ENCODE measurements around the gene GPATCH2.
"Not testable (repeated sequence)": the region's sequence is repeated elsewhere in the genome, so short reads cannot be mapped to it uniquely, and the experiment has no call there.

Gene GPATCH2

GRCh38 chr1:217435204-217435603 is 195.7 kb downstream of the GPATCH2 start:
- DNase-seq: no peak

DNA sequence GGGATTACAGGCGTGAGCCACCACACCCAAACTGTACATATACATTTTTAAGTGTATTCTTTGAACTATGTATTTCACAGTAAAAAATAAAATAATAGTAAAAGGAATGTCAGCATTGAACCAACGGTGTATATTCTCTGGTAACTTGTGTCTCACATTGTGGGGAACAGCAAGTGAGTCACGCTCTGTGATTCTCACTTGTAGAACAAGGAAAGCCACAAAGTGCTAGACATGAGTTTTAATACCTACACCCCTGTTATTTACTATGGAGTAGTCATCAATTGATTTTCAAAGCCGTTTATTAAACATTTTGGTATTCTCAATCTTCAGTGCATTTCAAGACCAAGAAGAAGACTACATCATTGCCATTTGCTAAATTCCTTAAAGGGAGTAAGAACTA is 197.2 kb downstream of the GPATCH2 start:
- DNase-seq: no peak

- no peak for DNase-seq
Observed at GRCh38 chr1:217432339-217432738, 198.6 kb downstream of the GPATCH2 start.

DNA sequence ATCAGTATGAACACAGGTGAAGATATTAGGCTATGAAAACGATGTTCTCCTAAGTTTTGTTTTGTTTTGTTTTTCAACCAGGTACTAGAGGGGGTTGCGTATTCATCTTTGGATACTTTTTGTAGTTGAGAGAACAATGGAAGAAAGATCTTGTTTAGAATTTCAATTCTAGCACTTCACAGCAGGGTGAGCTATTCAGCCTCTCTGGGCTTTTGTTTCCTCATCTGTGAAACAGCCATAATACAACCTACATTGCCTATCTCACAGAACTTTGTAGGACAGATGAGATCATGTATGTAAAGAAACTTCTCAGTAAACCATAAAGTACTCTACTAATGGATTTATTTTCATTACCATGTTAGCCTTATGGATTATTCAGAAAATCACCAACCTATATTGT is 199.5 kb downstream of the GPATCH2 start:
- no peak for DNase-seq

DNA sequence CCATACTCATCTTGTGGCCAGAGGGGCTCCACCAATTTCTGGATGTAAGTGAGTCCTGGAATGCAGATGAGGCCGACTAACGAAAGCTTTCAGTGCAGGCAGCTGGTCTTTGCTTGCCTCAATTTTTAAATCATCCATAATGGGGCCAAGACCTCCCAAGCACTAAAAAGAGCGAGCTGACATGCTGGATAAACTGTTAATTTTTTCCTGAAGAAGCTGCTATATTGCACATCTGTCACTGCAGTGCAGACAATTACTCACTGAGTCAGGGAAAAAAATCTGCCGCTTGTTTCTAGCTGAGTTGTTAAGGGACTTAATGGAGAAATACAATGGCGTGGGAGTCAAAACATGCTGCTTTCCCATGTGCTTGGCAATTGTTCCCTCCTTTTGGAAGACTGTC is 205.5 kb downstream of the GPATCH2 start:
- DNase-seq: no peak

- no peak for DNase-seq
Observed at GRCh38 chr1:217419194-217419551, 211.7 kb downstream of the GPATCH2 start.

DNA sequence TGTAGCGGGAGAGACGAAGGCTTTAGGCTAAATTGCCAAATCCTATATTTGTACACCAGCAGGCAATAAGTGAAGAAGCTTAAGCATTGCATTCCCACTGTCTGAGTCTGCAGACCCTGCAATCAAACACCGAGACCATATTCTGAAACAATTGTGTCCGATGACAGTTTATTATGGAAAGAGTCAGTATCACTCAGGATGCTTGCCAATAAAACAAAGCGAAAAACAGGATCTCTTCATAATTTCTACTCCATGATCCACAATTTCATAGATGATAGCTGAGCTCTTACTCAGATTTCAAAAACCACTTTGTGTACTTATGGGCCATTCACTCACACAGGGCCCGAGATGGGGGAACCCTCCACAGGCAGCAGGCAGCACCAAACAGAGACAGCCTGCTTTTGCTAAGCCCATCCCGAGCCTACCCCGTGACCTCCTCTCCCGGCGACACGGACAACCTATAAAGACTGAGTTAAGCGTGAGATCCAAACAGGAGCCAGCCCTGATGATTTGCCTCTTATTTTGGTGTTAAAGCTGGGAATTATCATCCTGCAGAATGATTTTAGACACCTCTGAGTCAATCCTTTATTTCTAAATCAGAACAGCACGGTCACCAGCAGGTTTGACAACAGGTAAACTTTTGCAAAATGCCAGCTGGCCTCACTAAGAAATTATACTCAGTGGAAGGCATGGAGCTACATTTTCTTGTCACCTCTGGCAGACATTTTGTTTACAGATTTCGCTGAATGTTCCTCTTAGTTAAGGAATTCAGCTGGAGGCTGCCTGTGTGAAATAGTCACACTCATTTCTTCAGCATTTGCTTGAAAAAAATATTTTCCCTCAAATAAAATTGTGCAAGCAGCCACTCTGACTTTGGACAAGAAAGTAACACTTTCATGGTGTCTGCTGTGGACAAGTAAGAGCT is 212.4 kb downstream of the GPATCH2 start:
- DNase-seq: no peak

GRCh38 chr1:217417363-217417762 is 213.5 kb downstream of the GPATCH2 start:
- DNase-seq: no peak

- no peak for DNase-seq
Observed at GRCh38 chr1:217407534-217408001, 223.3 kb downstream of the GPATCH2 start.

DNA sequence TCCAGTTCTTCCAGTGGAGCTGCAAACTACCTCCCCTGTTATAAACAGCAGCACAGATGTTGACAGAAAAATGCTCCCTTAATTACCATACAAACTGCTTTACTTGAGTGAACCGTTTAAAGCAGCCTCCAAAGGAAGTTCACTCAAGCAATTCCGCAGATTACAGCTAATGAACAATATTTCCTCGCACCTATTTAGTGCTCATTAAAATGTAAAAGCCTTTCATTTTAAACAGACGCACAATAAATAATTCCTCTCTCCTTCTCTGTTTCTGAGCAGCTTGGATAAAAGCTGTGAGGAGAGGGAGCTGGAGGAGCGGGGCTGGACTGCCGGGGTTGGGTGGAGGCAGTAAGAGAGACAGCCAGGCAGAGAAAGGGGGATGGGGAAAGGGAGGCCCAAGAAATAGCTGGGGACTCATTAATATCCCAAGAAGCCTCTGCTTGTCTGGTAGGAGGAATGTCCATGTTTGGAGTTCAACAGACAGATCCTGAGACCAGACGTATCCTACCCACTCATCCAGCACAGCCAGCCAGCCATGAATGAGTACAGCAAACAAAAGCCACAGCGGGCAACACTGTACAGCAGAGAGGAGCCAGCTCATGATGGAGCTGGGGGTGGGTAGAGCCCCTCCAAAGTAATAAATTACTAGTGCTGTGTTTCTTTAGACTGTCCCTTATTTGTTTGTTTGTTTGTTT is 227.7 kb downstream of the GPATCH2 start:
- DNase-seq: no peak

GRCh38 chr1:217402301-217402700 is 228.6 kb downstream of the GPATCH2 start:
- no peak for DNase-seq

- DNase-seq: no peak
Observed at GRCh38 chr1:217393896-217394295, 237.0 kb downstream of the GPATCH2 start.

GRCh38 chr1:217392441-217392840 is 238.4 kb downstream of the GPATCH2 start:
- DNase-seq: no peak

DNA sequence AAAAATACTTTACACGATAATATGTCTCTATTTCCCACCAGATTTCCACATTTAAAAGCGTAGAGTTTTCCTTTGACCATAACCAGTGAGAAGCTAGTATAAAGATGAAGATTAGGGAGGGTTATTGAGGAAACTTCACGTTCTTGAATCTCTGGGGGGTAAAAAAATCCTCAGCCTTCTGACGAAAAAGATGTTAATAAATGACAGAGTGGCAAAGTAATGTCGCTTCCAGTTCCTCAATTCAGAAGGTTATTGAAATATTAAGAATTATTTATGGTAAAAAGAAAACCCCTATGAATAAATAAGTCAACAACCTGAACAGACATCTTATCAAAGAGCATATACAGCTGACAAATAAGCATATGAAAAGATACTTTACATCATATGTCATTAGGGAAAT is 241.0 kb downstream of the GPATCH2 start:
- no peak for DNase-seq

DNA sequence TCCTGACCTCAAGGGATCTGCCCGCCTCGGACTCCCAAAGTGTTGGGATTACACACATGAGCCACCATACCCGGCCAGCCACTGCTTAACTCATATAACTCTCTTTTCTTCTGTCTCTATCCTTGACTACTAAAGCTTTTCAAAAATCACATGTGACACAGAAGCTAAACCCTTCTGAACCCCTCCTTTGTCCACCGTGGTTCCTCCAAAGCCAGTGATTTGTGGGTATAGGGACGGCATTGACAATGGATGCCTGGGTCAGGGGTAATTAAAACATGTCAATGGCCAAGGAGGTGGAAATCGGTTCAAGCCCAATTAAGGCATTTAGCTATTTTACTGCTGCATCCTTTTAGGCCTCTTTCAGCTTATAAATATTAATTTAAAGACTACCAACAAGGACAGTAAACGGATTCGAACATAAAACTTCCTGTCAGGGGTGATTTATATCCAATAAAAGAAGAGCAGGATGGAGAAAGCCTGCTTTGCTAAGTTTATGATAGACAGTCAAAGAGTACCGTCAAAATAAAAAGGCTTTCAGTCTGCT is 242.3 kb downstream of the GPATCH2 start:
- no peak for DNase-seq

- DNase-seq: not testable (repeated sequence)
Observed at GRCh38 chr1:217381773-217382172, 249.1 kb downstream of the GPATCH2 start.

GRCh38 chr1:217379804-217380203 is 251.1 kb downstream of the GPATCH2 start:
- not testable (repeated sequence) for DNase-seq

DNA sequence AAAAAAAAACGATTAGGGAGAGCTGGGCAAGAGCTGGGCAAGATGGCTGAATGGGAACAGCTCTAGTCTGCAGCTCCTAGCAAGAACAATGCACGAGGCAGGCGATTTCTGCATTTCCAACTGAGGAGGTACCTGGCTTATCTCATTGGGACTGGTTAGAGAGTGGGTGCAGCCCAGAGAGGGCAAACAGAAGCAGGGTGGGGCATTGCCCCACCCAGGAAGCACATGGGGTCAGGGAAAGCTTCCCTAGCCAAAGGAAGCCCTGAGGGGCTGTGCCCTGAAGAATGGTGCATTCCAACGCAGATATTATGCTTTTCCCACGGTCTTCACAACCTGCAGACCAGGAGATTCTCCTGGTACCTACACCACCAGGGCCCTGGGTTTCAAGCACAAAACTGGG is 251.6 kb downstream of the GPATCH2 start:
- DNase-seq: no peak
